Osteocyte (in vitro differentiated cells): ENCODE results near the gene ALDH1L2. TPM values are rescaled to one million over a fixed set of nuclear protein-coding genes. Genes with fewer than 3 reads are reported as not detected.

ENCODE experiments used
- DNase-seq: peaks from one replicate; pipeline ENCODE4 v3.0.0; 2021; ENCODE audit warnings: mixed read lengths; ENCODE audit not compliant: unreplicated experiment; ENCODE audit errors: extremely low spot score
- H3K27ac Mint-ChIP-seq: one replicate; pipeline ENCODE4 v1.8.0; 2021; ENCODE audit warnings: mild to moderate bottlenecking, mixed read lengths; ENCODE audit not compliant: unreplicated experiment
- H3K27me3 Mint-ChIP-seq: one replicate; pipeline ENCODE4 v1.8.0; 2021; ENCODE audit warnings: mixed read lengths; ENCODE audit not compliant: unreplicated experiment
- H3K36me3 Mint-ChIP-seq: one replicate; pipeline ENCODE4 v1.8.0; 2021; ENCODE audit warnings: mixed read lengths; ENCODE audit not compliant: unreplicated experiment
- H3K4me1 Mint-ChIP-seq: one replicate; pipeline ENCODE4 v1.8.0; 2021; ENCODE audit warnings: mixed read lengths; ENCODE audit not compliant: unreplicated experiment
- H3K4me3 Mint-ChIP-seq: one replicate; pipeline ENCODE4 v1.8.0; 2021; ENCODE audit warnings: mild to moderate bottlenecking, moderate library complexity, mixed read lengths; ENCODE audit not compliant: unreplicated experiment
- H3K9me3 Mint-ChIP-seq: one replicate; pipeline ENCODE4 v1.8.0; 2021; ENCODE audit warnings: mixed read lengths; ENCODE audit not compliant: unreplicated experiment
- total RNA-seq: library from RNA; stranded (reverse); gene quantifications from 2 replicates; pipeline ENCODE4 v1.2.1, GENCODE V29; 2021
- TF ChIP-seq, protein P1 (sequence below): fragments of 200-600 bp; sonication (generic); IDR thresholded peaks from 2 replicates; pipeline ENCODE4 v1.5.0; 2021; ENCODE audit warnings: antibody characterized with exemption, mild to moderate bottlenecking, moderate library complexity

Gene ALDH1L2
- total RNA-seq, 1 donor from 2014 or later = 85.5 TPM

DNA sequence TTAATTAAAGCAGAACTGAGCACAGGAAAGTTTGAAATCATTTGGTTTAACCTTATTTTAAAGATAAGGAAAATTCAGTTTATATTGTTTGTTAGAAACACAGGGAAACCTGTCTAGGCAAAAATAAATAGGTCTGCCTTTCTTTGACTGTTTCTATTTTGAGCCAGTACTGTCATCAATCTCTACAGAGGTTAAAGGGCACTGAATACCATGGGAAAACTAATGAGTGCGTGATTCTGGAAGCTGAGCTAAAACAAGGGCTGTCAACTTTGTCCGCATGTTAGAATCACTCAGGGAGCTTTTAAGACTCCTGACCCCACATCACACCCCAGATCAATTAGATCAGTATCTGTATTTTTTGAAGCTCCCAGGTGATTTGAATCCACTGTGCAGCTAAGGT is 59.3 kb downstream of the ALDH1L2 start:
- Mint-ChIP-seq H3K9me3 (no peaks in the 10 kb centered on the region), H3K4me3 (no peak overlapping the region), H3K4me1 (peaks cover 29% of the 10 kb centered on the region), H3K27ac (no peak overlapping the region), H3K27me3 (no peaks in the 10 kb centered on the region), H3K36me3 (peaks cover 52% of the 10 kb centered on the region)
- no peak for DNase-seq
- TF ChIP-seq, protein P1, sequence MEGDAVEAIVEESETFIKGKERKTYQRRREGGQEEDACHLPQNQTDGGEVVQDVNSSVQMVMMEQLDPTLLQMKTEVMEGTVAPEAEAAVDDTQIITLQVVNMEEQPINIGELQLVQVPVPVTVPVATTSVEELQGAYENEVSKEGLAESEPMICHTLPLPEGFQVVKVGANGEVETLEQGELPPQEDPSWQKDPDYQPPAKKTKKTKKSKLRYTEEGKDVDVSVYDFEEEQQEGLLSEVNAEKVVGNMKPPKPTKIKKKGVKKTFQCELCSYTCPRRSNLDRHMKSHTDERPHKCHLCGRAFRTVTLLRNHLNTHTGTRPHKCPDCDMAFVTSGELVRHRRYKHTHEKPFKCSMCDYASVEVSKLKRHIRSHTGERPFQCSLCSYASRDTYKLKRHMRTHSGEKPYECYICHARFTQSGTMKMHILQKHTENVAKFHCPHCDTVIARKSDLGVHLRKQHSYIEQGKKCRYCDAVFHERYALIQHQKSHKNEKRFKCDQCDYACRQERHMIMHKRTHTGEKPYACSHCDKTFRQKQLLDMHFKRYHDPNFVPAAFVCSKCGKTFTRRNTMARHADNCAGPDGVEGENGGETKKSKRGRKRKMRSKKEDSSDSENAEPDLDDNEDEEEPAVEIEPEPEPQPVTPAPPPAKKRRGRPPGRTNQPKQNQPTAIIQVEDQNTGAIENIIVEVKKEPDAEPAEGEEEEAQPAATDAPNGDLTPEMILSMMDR = no peak

DNA sequence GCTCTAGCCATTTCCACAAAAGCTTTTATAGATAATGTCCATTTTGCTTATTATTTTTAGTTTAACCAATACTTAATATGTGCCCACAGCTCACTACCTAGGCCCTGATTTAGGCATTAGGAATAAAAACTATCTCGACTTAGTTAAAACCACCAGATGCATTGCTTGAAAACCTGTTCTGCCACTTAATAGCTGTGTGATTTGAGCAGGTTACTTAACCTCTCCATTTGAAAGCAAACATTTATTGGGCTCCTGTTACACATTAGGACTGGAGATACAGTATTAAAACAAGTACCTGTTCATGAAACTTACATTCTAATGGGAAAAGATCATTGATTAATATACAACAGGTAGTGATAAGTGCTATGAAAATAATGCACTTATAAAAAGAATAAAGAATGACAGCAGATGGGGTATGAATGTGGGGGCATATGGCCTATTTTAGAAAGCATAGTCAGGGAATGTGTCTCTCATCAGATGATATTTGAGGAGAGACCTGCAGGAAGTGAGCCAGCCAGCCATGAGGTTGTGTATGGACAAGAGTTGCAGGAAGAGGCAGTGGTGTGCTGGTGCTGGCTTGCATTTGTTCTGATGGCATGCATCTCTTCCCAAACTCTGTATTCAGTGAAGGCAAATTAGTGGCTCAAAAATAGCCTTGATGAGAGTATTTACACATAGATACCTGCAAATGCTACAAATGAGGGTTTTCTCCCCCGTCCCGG is 63.9 kb downstream of the ALDH1L2 start:
- TF ChIP-seq, protein P1 = no peak
- Mint-ChIP-seq H3K36me3 (peaks cover 45% of the 10 kb centered on the region), H3K4me1 (peaks cover 6% of the 10 kb centered on the region), H3K4me3 (no peak overlapping the region), H3K27me3 (no peaks in the 10 kb centered on the region), H3K27ac (no peak overlapping the region), H3K9me3 (no peaks in the 10 kb centered on the region)
- no peak for DNase-seq

DNA sequence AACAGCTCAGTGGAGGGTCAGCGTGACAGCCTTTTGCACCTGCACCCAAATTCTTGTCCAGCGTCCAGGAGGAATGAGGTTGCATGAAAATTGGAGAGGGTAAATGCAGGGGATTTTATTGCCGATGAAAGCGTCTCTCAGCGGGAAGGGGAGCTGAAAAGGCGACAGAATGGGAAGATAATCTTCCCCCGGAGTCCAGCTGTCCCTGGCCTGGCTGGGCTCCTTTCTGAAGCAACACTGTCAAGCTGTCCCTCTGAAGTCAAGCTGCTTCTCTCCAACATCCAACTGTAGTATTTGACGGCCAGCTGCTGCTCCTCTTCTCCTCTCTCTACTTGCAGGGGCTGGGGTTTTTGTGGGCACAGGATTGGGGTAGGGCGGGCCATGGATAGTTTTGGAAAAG is 65.5 kb downstream of the ALDH1L2 start:
- TF ChIP-seq, protein P1 = no peak
- Mint-ChIP-seq H3K4me3 (no peak overlapping the region), H3K4me1 (peaks cover 7% of the 10 kb centered on the region), H3K36me3 (peaks cover 39% of the 10 kb centered on the region), H3K27ac (no peak overlapping the region), H3K27me3 (no peaks in the 10 kb centered on the region), H3K9me3 (no peaks in the 10 kb centered on the region)
- DNase-seq = no peak

DNA sequence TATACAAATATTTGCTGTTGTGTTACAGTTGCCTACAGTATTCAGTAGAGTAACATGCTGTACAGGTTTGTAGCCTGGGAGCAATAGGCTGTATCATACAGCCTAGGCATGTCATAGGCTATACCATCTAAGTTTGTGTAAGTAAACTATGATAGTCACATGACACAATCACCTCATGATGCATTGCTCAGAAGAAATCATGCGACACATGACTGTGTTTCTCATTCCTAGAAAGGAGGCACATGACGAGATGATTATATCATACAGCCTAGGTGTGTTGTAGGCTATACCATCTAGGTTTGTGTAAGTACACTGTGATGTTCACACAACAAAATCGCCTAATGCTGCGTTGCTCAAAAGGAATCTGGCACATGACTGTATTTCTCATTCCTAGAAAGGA is 66.2 kb downstream of the ALDH1L2 start:
- Mint-ChIP-seq H3K9me3 (no peaks in the 10 kb centered on the region), H3K4me1 (peaks cover 9% of the 10 kb centered on the region), H3K36me3 (peaks cover 42% of the 10 kb centered on the region), H3K4me3 (no peak overlapping the region), H3K27me3 (no peaks in the 10 kb centered on the region), H3K27ac (no peak overlapping the region)
- DNase-seq = no peak
- TF ChIP-seq, protein P1 = no peak

DNA sequence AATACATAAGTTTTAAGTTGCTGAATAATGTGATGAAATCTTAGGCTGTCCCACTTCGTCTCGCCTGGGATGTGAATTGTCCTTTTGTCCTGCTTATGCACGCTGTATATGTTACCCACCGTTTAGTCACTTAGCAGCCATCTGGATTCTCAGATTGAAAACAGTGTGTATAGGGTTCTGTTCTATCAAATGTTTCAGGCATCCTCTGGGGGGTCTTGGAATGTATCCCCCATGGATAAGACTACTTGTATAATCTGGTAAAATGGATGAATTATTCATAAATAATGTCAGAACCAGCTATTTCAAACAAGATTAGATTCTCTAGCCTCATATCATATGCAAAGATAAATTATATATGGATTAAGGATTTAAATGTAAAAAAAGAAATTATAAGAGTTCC is 68.7 kb downstream of the ALDH1L2 start:
- H3K9me3 Mint-ChIP-seq = peaks cover 13% of the 10 kb centered on the region
- H3K27me3 Mint-ChIP-seq = no peaks in the 10 kb centered on the region
- TF ChIP-seq, protein P1 = no peak
- peaks cover 50% of the 10 kb centered on the region for H3K36me3 Mint-ChIP-seq
- no peak overlapping the region for H3K27ac Mint-ChIP-seq
- peaks cover 9% of the 10 kb centered on the region for H3K4me1 Mint-ChIP-seq
- no peak overlapping the region for H3K4me3 Mint-ChIP-seq
- DNase-seq = no peak
